Activated CD8-positive, alpha-beta memory T cell treated with anti-CD3 and anti-CD28 coated beads, Interleukin-2, amount 50 U/mL, for 24 hours (primary cell): ENCODE measurements around the gene ZFTA.
"Not testable (repeated sequence)": the region's sequence is repeated elsewhere in the genome, so short reads cannot be mapped to it uniquely, and the experiment has no call there.

Experiments used
- DNase-seq: peaks from one replicate; pipeline ENCODE4 v3.0.0-alpha.2; 2020; ENCODE audit errors: extremely low read depth

The ZFTA gene

DNA sequence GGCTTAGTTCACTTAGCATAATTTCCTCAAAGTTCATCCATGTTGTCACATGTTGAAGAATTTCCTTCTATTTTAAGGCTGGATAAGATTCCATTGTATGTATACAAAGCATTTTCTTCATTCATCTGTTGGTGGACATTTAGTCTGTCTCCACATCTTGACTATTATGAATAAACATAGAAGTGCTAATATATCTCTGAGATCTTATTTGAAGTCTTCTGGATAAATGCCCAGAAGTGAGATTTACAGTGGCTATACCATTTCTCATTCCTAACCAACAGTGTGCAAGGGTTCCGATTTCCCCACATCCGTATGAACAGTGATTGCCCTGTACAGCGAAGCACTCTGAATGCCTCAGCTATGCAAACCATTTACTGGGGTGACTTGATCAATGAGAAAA, 6.6 kb upstream of the ZFTA start:
- DNase-seq = no peak

DNA sequence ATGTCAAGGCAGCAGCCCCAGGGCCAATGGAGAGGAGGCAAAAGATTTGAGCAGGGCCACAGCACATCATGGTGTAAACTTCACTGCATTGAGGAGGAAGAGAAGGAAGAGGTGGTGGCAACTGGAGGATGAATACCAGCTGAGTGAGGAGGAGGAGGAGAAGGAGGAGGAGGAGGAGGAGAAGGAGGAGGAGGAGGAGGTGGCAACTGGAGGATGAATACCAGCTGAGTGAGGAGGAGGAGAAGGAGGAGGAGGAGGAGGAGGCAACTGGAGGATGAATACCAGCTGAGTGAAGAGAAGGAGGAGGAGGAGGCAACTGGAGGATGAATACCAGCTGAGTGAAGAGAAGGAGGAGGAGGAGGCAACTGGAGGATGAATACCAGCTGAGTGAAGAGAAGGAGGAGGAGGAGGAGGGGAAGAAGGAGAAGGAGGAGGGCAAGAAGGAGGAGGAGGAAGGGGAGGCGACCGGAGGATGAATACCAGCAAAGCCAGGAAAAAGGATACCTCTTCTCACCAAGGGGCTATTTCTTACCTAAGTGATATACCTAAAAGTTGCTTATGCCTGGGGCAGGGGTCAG, 3.3 kb upstream of the ZFTA start:
- not testable (repeated sequence) for DNase-seq

DNA sequence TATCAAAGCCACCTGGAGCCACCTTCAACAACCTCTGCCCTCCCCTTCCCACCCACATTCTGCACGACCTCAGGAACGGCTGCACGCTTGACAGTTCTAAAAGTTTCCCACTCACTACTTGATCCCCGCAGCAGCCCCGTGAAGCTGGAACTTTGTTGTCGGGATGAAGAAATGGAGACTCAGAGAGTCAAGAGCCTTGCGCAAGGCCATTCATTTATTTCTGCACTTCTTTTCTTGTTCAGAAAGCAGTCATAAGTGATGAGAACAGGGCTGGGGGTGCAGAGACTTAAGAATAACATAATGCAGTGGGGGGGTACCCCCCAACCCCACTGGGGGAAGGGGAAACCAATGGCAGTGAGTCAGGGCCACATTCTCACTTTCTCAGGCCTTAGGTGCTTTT, 2.2 kb upstream of the ZFTA start:
- DNase-seq = no peak

- no peak for DNase-seq
Observed at GRCh38 chr11:63769714-63770455, 1.3 kb upstream of the ZFTA start.

- DNase-seq = no peak
Observed at GRCh38 chr11:63769042-63769713, 603 bp upstream of the ZFTA start.

DNA sequence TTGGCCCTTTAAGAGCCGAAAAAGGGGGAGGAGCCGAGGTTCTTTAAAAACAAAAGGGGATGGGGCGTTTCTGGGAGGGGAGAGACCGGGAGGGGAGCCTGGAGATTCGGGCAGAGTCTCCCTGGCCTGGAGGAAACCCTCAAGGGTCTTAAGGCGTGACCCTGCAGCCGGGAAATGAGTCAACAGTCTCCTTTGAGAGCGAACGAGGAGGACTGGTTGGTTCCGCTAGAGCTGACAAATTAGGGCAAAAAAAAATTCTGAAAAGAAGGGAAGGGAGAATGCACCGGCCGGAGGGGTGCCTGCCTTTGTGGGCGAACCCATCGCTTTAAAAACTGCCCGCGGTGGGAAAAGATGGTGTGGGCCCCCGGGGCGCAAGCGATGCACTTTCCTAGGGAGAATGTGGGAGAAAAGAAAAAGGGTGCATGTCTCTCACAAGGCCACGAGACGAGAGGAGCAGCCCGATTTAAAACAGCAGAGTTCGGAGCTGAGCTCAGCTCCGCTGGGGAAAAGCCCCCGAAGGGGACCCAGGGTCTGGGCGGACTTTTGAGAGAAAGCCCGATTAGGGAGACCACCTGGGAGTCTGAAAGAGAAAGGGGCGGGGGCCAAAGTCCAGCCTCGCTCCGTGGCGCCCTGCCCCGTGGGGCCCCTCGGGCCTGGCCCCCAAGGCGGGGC, 874 bp downstream of the ZFTA start:
- no peak for DNase-seq

- DNase-seq = no peak
Observed at GRCh38 chr11:63767267-63767564, 1.4 kb downstream of the ZFTA start.

GRCh38 chr11:63766531-63767235, 1.9 kb downstream of the ZFTA start:
- no peak for DNase-seq

- no peak for DNase-seq
Observed at GRCh38 chr11:63765688-63766241, 2.8 kb downstream of the ZFTA start.

DNA sequence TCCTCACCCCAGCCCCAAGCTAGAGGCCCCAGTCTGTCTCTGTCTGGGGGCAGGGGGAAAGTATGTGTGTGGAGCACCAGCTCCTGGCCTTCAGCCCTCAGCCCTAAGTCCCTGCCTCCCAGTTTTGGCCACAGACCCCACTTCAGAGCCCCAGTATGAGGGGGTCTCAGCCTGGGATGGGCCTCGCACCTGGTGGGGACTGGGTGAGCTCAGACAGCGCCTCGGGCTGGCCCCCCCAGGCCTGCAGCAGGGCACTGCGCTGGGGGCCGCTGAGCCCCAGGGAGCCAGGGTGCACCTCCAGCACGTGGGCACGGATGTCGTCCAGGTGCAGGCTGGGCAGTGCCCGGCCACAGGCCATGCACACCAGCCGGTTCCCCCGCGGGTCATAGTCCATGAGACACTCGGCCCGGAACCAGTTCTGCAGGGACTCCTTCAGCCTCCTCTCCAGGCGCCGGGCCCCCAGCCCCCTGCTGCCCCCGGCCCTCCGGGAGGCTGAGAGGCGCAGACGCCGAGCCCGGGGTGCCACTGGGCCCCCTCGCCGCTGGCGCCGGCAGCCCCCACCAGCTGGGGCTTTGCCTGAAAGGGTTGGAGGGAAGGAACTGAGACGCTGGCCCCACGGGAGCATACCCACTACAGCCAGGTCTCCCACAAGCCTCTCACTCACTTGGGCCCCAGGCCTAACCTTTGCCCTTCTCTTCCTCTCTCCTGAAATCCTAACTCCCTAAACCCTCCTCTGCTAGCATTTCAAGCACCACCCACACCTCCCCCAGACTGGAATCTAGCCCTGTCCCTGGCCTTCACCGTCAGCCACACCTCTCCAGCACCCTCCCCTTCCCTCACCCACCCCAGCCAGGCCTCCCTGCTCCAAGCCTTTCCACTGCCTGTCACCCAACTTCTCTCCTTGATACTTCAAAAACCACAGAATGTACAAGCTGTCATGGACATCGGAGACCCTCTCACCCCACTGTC, 3.6 kb downstream of the ZFTA start:
- DNase-seq = no peak

- no peak for DNase-seq
Observed at GRCh38 chr11:63764340-63764678, 4.3 kb downstream of the ZFTA start.

- no peak for DNase-seq
Observed at GRCh38 chr11:63763496-63764339, 4.9 kb downstream of the ZFTA start.

DNA sequence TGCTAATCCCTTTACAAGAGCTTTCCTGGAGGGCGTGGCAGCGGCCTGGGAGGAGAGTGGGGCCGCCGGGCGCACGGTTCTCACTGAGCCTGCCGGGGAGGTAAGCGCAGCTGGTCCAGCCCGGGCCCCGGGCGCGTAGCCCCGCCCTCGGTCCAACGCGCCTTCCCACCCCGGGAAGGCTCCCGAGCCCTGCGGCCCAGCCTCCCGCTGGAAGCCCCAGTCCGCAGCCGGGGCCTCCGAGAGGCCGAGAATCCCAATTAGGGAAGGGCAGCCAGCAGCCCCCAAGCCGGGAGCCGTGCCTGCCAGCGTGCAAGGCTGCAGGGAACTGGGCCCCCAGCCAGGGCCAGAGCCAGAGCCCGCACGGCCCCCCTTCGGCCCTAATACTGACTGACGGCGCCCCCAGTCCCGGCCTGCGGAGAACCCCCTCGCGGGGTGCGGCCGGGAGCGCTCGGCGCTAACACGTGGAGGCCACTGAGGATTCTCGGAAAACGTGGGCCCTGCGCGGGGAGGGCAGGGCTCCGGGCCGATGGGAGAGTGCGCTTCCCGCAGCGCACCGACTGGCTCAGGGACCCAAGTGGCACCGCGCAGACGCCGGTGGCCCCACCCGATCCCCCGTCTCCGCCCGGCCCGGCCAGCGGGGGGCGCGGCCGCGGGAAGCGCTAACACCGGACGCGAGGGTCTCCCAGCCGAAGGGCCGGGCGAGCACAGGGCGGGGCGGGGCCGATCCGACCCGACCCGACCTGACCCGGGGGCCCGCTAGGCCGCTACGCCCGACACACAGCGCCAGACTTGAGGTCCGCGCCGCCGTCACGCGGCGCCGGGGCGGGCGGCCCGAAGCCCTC, 5.7 kb downstream of the ZFTA start:
- DNase-seq = no peak

DNA sequence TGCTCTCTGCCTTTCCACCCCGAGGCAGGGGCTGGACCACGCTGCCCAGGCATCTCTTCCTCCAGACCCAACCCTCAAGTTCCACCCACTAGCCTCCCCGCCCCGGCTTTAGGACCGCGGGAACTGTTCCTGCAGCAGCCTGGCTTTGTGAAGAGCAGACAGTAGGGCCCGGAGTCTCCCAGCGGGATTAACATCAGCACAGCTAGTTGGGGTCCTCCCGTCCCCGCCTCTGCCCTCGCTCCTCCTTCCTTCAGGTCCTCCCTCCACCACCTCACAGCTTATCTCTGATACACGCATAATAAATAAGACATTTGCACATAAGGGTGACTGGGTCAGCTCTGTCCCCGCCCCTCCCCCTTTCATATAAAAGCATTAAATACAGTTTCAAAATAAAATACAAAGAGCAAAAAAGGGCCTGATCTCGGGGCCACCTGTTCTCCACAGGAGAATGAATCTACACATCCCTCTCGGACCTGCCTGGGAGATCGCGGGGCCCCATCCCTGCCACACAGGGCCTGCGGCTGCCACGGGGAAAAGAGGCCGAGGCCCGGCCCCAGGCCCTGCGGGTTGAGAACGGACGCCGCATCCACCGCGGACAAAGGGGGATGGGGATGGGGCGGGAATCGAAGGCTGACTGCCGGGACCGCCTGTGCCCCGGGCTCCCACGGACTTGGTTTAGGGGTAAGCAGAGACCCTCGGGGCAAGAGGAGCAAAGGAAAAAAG, 6.5 kb downstream of the ZFTA start:
- no peak for DNase-seq

- no peak for DNase-seq
Observed at GRCh38 chr11:63761188-63761587, 7.4 kb downstream of the ZFTA start.

- no peak for DNase-seq
Observed at GRCh38 chr11:63760487-63761079, 8.0 kb downstream of the ZFTA start.

DNA sequence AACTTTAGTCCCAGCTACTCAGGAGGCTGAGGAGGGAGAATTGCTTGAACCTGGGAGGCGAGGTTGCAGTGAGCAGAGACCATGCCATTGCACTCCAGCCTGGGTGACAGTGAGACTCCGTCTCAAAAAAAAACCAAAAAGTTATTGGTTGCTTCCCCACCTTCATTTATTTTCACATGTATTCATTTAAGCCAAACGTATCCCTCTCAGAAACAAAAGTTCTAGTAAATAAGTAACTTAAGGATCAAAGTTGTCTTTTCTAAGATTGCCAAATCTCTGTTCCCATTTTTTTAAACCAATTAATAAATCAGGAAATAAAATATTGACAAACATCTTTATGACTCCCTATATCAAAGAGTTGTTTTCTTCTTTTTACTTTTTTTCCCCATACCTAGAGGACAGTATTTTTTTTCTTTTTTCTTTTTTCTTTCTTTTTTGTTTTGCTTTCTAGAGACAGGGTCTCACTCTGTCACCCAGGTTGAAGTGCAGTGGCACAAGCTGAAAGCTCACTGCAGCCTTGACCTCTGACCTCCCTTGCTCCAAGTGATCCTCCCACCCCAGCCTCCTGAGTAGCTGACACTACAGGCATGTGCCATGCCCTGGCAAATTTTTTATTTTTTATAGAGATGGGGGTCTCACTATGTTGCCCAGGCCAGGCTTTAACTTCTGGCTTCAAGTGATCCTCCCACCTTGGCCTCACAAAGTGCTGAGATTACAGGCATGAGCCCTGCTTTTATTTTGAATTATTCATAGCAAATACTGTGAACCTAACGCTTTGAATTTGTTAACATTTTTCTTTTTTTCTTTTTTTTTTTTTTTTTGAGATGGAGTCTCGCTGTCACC, 11.4 kb downstream of the ZFTA start:
- no peak for DNase-seq
